GM18502 (cell line): Measurements from ENCODE around the gene AMPD2.

ENCODE experiments used
- ATAC-seq: cut with Tn5 transposase; IDR thresholded peaks from one replicate; pipeline ENCODE4 v1.9.1; 2021; ENCODE audit warnings: mild to moderate bottlenecking; ENCODE audit not compliant: unreplicated experiment, poor library complexity

AMPD2 gene

DNA sequence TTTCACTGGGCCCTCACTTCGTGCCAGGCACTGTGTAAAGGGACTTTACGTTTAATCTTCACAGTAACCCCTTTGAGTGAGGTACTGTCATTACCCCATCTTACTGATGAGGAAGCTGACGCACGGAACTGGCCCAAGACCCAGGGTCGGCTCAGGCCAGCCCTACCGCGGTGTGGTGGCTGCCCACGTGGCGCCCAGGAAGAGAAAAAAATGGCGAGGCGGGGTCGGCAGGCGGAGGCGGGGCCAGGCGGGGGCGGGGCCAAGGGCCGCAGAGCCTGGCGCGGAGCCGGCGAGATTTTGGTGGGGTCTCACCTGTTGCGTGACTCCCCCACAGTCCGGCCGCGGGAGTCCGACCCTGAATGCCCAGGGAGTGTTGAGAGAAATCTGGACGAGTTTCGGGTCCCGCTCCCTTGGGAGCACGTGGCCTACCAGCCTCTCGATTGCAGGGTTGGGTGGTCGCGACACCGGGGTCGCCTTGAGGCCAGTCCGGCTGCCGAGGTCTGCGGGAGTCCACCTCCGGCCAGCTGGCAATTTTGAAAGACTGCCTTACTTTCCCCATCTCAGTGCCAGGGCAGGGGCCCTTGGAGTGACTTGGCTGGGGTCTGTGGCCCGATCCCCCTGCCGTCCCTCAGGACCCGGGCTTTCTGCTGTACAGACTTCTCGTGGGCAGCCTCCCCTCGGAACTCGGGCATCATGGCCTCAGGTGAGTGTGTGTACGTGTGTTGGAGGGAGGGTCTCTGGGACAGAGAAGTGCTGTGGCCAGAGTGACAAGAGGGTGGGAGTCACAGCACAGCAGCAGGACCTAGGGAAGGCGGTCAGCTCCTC is at the start of gene AMPD2, which contains the start of gene GNAT2:
TSS of gene AMPD2 (plus strand) at position 262 of the 825 bp plus-strand sequence. CDS start 1,339 bp downstream, outside the sequence.
TSS of gene GNAT2 (minus strand) at position 41 of the 825 bp plus-strand sequence. CDS start 6,746 bp downstream, outside the sequence.
- peak; percentile 51 for ATAC-seq

DNA sequence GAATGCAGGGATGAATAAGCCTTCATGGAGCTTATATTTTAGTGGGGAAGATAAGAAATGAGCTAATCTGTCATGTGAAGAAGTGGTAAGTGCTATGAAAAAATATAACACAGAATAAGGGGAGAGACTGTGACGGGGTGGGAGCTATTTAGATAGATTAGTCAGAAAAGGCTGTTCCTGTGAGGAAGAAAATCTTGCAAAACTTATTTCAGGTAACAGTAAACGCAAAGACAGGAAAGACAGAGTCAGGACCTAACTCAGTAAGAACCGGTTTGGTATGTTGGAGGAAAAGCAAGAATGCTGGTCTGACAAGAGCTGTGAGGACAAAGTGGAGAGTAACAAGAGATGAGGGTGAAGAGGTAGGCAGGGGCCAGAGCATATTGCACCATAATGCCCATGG is 49.2 kb upstream of the AMPD2 start:
- no peak for ATAC-seq

DNA sequence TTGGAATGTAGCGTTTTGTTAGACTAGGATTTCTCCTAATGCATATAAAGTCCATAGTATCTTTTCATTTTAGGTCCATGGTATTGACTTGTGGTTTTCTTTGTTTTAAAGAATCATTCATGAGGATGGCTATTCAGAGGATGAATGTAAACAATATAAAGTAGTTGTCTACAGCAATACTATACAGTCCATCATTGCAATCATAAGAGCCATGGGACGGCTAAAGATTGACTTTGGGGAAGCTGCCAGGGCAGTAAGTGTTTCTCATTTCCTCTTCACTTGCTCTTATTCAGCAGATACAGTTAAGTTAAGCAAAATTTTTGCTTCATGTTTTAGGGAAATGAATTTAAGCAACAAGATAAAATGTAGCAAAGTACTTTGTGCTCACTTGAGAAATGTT is 45.9 kb upstream of the AMPD2 start:
- ATAC-seq, result no peak

DNA sequence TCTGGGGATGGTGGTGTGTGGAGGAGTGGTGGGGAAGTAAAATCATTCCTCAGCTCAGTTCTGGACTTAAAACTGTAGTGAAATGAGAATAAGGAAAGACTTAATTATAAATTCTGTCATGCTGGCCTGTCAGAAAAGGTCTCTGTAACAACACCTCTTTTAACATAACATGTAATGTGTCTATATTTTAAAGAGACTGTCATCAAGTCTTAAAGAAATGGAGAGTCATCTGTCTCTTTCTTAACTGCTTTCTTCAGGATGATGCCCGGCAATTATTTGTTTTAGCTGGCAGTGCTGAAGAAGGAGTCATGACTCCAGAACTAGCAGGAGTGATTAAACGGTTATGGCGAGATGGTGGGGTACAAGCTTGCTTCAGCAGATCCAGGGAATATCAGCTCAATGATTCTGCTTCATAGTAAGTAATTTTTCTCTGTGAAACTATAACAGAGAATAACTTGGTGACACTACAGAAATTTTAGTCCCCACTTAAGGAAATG is 40.6 kb upstream of the AMPD2 start:
- ATAC-seq, result no peak

DNA sequence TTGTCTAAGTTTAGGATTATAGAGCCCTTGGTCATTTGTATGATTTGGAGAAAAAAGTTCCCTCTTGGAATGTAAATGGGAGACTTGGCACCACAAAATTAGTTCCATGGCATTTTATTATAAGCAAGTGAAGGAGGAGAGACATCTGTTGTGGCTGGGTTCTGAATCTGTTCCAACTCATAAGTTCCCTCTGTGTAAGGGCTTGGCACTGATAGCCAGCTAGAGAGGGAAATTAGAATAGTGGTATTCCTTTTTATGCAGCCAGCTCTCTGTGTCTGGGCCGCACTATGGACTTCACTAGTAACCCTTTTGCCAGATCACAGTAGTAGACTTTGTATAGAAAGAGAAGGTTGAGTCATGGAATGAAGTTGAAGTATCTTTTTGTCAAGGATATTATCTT is 40.1 kb upstream of the AMPD2 start:
- no peak for ATAC-seq

DNA sequence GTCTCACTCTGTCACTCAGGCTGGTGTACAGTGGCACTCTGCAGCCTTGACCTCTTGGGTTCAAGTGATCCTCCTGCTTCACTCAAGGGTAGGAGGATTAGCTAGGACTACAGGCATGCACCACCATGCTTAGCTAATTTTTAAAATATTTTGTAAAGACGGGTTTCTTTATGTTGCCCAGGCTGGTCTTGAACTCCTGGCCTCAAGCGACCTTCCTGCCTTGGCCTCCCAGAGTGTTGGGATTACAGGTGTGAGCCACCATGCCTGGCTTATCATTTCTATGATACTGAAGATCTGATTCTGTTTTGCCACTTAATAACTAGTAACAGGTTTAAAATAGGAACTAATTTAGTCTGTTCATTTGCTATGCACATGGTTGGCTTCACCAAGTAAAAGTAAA is 37.6 kb upstream of the AMPD2 start:
- no peak for ATAC-seq

DNA sequence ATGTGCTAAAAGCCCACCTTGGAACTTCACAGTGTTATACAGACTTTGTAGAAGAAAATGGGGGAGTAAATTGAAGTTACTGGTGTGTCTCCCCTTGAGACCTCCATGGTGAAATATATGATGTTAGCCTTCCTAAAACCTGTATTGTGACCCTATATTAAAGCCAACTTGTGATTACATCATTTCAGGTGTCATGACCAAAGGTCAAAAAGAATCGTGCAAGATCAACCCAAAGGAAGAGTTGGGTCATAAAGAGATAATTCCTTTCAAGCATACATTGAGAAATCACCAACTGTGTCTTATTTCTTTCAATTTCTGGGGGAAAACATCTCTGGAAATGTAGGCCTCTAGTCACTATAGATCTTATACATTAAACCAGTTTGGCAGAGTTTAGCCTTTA is 34.9 kb upstream of the AMPD2 start:
- no peak for ATAC-seq

DNA sequence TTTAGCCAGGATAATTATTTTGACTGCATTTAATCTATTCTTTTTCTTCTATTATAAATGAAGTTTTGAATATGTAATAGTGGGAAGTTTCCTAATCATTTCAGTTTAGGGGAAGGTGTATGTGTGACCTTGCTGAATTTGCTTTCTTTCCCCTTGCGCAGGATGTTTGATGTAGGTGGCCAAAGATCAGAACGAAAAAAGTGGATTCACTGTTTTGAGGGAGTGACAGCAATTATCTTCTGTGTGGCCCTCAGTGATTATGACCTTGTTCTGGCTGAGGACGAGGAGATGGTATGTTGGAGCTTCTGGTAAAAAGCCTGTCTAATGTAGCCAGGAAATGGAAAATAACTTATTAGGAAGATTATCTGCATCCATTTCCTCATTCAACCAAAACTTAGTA is 33.6 kb upstream of the AMPD2 start:
- ATAC-seq, result no peak

DNA sequence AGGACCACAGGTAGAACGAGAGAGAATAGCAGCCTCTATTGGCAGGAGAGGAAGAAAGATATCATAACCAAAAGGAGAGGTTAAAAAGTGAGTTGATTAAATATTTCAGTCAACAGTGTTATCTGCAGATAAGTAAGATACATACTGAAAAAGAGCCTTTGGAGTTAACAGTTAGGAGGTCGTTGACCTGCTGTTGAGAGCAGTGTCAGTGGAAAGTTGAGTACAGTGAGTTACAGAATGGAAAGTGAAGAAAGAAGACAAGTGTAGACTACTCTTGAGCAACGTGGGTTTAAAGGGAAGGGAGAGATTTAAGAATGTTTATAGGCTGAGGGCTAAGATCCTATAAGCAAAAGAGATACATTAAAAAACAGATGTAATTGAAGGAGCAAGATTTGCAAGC is 30.5 kb upstream of the AMPD2 start:
- no peak for ATAC-seq

DNA sequence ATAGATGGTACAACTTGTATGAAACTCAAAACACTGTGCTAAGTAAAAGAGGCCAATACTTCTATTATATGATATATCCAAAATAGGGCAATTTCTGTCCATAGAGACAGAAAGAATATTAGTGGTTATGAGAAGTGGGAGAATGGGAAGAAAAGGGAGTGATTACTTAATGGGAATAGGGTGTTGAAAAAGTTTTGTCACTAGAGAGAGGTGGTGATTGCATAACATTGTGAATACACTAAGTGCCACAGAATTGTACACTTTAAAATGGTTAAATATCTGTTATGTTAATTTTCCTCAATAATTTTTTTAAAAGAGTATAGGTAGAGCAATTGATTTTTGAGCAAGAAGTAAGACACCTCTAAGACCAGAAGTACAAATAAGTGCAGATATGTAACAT is 30.0 kb upstream of the AMPD2 start:
- no peak for ATAC-seq

DNA sequence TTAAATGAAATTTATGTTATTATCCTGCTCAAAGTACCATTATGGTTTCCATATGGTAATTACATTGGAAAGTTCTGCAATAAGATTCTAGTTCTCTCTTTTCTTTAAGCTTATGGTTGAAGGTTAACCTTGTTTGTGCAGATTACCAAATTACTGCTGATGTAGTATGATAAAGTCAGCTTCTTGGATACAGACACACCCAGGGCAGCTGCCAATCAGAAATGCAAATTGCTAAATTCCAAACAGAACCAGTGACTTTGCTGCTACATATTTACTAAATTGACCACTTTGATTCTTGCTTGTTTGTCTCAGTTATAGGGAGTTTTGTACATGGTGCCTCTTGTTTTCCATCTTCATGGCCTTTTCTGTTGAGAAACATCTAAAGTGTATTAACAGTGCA is 26.7 kb upstream of the AMPD2 start:
- no peak for ATAC-seq

DNA sequence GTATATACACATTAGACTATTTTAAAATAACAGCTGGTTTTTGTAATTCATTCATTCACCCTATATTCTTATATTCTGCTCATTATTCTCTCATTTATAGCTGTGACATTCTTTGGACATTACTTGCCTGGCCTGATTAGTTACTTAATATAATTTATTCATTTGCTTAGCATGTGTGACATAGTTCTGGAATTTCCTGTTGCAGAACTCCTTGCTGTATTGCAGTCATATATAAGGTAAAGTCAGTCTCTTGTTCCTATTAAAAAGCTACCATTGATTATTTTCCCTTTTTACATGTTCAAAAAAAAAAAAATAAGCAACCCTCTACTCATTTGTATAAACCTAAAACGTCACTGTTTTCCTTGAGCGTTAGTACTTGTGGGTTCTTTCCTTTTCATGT is 24.1 kb upstream of the AMPD2 start:
- no peak for ATAC-seq

DNA sequence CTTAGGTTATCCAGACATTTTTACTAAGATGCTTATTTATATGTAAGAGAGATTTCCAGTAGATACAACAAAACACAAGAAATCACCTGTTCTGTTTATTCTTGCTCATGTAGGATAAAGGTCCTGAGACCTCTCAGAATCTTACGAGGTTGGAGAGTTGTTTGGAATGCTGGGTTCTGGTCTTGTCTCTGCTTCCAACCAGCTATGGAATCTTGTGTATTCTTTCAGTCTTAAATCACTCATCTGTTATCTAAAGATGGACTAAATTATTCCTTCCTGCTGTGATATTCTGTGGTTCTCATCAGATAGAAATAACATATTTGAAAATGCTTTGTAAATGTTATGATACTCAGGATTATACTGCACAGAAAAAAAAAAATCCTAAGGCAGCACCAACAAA is 21.5 kb upstream of the AMPD2 start:
- ATAC-seq, result no peak

DNA sequence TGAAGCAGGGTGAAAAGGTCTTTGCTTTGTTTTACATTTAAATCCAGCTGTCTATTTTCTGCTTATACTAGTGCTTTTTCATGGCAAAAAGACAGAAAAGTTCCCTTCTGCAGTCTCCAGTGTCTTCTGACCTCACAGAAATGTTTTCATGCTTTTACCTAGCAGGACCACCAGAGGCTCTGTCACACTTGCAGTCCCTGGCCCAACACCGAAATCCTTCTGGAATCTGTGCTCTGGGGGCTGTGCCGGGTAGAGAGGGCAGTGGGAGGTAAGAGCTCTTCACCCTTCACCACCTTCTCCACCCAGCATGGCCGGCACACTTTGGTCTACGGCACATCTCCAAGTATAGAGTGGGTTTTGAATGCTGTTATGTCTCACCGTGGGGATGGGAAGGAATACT is 21.0 kb upstream of the AMPD2 start:
- ATAC-seq, result no peak

DNA sequence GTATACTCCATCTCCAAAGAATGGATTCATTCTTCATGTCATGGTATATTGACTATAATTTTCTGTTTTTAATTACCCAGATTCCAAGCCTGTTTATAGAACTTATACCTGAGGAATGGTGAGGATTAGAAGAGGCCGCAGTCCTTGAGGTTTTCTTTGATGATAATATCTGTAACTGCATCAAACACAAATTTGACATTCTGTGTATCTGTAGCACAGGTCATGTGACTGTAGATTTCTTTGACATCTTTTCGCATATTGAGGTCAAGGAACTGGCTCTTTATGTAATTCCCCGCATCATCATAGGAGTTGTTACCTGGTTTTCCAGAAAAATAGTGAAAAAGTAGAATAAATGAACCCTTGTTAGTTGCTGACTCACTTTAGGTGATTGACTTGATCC is 16.4 kb upstream of the AMPD2 start:
- no peak for ATAC-seq

DNA sequence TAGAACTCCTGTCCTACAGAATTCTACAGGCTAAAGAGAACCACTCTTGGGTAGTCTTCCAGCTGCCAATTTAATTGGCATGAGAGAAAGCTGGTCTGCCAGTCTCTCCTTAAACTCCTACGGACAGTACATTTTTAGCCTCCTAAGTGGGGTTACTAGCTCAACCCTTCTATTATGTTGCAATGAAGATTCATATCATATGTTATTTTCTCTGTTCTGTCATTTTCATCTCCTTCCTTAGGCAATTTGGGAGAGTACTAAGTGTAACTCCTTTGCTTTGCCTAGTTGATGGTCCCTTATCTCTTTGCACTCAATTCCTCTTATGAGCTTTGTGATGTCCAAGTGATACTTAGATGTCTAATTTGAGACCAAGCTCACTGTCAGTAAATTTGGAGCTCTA is 14.3 kb upstream of the AMPD2 start:
- no peak for ATAC-seq

DNA sequence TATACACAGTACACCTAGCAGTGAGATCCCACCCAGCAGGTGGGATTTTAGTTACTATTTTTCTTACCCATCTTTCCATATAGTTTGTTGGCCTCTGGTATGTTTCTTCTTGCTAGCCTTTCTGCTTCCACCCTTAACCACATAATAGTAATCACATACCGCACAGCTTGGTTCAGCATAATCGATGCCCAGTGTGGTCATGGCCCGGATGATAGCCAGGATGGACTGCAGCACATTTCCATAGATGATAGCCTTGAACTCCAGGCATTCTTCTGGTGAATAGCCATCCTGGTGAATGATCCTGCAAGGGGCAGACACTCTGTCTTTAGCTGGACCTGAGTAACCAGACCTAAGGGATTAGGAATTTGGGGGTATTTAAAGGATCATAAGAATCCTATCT is 9.8 kb upstream of the AMPD2 start:
- ATAC-seq, result no peak

DNA sequence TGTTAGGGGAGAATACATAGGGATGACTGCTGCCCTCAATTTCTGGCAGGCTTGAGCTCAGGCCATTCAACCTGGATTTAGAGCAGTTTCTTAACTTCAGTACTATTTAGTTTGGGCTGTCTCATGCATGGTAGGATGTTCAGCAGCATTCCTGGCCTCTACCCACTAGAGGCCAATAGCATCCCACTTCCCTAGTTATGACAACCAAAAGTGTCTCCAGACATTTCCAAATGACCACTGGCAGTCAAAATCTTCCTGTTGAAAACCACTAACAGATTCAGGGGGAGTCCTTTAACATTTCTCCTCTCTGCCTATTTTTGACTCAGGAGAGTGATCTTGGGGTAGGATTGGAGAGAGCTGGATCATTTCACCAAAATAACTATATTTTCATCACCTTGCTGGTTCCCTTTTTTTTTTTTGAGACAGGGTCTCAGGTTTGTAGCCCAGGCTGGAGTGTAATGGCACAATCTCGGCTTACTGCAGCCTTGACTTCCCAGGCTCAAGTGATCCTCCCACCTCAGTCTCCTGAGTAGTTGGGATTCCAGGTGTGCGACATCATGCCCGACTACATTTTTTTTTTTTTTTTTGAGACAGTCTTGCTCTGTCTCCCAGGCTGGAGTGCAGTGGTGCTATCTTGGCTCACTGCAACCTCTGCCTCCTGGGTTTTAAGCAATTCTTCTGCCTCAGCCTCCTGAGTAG is 8.9 kb upstream of the AMPD2 start:
- ATAC-seq, result no peak

DNA sequence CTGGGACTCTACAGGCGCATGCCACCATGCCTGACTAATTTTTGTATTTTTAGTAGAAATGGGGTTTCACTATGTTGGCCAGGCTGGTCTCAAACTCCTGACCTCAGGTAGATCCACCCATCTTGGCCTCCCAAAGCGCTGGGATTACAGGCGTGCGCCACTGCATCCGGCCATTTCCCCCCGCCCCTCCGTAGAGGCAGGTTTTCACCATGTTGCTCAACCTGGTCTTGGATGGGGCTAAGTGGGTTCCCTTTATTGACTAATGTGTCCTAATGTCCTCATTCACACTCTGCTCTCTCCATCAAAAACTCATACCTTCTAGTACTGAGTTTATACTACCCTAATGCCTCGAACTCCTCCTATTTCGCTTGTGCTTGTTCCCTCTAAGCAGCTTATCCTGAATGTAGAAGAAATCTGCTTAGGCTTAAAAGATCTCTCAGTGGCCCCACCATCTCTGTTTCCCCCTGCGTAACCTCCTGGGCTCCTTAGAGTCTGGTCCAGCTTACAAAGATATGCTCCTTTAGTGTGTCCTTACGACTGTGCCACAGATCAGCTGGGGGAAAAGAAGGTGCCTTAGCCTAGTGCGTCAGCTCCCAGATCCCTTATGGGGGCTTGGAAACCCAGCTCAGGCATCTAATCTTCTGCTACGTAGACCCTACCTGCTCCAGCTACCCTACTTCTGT is 8.2 kb upstream of the AMPD2 start:
- no peak for ATAC-seq

DNA sequence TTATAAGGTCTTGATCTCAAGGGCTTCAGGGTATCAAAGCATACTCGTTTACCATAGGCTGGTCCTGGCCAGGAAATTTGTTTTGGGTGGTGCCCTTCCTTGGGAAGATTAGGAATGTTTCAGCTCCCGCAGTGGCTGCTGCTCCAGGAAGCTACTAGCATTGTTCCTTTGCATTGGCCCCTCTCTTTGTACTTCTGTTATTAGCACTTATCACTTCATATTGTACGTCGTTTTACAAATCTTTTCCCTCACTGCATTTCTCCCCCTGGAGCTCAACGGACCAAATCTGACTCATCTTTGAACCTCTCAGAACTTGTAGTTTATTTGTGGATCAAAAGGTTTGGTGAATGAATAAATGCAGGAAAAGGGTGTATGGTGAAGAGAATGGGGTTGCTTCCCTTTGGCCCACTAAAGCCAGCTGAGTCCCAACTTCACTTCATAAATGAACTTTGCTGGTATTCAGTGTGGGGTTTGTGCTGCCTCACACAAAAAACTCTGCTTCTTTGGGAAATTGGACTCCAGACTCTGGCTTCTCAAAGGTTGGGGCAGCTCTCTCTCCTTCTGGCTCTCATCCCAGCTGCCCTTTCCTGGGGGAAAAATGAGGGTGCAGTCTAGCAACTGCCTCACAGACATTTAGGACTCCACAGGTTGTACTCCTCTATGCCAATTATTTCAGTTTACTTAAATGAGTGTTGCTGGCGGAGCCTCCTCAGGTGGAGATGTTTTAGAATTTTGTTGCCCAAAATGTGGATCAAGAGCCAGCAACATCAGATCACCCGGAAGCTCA is 6.1 kb upstream of the AMPD2 start:
- ATAC-seq, result no peak
